Stimulated activated CD4-positive, alpha-beta T cell treated with anti-CD3 and anti-CD28 coated beads, TNF-alpha, amount 100 ng/mL, for 4 hours (primary cell): Measurements from ENCODE around the gene KRTAP4-3.
"Not testable (repeated sequence)": the region's sequence is repeated elsewhere in the genome, so short reads cannot be mapped to it uniquely, and the experiment has no call there.

Source experiments
- DNase-seq, 3 experiments: peaks; one replicate each; pipeline ENCODE4 v3.0.0-alpha.2; 2020; ENCODE audit warnings: low read depth in 3 of 3

KRTAP4-3 gene

DNA sequence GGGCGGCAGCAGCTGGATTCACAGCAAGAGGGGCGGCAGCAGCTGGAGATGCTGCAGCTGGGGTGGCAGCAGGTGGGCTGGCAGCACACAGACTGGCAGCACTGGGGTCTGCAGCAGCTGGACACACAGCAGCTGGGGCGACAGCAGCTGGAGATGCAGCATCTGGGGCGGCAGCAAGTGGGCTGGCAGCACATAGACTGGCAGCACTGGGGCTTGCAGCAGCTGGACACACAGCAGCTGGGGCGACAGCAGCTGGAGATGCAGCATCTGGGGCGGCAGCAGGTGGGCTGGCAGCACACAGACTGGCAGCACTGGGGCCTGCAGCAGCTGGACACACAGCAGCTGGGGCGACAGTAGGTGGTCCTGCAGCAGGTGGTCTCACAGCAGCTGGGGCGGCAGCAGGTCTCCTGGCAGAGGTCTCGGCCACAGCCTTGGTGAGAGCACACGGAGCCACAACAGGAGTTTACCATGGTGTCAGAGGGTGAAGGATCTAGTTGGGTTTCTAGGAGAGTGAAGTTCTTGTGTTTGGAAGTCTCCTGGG is 50.1 kb downstream of the KRTAP4-3 start, which contains the start of gene KRTAP4-11:
KRTAP4-11 (minus strand) TSS at position 528 of the 541 bp plus-strand sequence; CDS start at position 470, 58 bp downstream.
- DNase-seq = not testable (repeated sequence)
